GM19467 (cell line): ENCODE measurements around the gene SLC5A4.
"Not testable (repeated sequence)": the region's sequence is repeated elsewhere in the genome, so short reads cannot be mapped to it uniquely, and the experiment has no call there.

Experiments
- ATAC-seq: cut with Tn5 transposase; IDR thresholded peaks from one replicate; pipeline ENCODE4 v1.9.1; 2021; ENCODE audit warnings: mild to moderate bottlenecking, moderate library complexity; ENCODE audit not compliant: unreplicated experiment

The SLC5A4 gene

GRCh38 chr22:32255217-32255616 lies at the start of gene SLC5A4:
TSS of gene SLC5A4 (minus strand) at chr22:32255347. CDS start at chr22:32255329, 18 bp downstream.
- ATAC-seq, result no peak

- not testable (repeated sequence) for ATAC-seq
Measured at GRCh38 chr22:32293921-32294320, 38.8 kb upstream of the SLC5A4 start.

- no peak for ATAC-seq
Measured at GRCh38 chr22:32286290-32286840, 31.2 kb upstream of the SLC5A4 start.

GRCh38 chr22:32281072-32281471 lies 25.9 kb upstream of the SLC5A4 start:
- no peak for ATAC-seq

- ATAC-seq, result not testable (repeated sequence)
Measured at GRCh38 chr22:32275353-32275752, 20.2 kb upstream of the SLC5A4 start.

- no peak for ATAC-seq
Measured at GRCh38 chr22:32271389-32271788, 16.2 kb upstream of the SLC5A4 start.

- ATAC-seq, result no peak
Measured at GRCh38 chr22:32270641-32271369, 15.7 kb upstream of the SLC5A4 start.

GRCh38 chr22:32269316-32269715 lies 14.2 kb upstream of the SLC5A4 start:
- ATAC-seq, result no peak

GRCh38 chr22:32267011-32267410 lies 11.9 kb upstream of the SLC5A4 start:
- no peak for ATAC-seq

GRCh38 chr22:32265882-32266767 lies 11.0 kb upstream of the SLC5A4 start:
- no peak for ATAC-seq

GRCh38 chr22:32263678-32264077 lies 8.5 kb upstream of the SLC5A4 start:
- not testable (repeated sequence) for ATAC-seq

- ATAC-seq, result no peak
Measured at GRCh38 chr22:32261306-32261705, 6.2 kb upstream of the SLC5A4 start.

- ATAC-seq, result no peak
Measured at GRCh38 chr22:32258791-32259190, 3.6 kb upstream of the SLC5A4 start.

GRCh38 chr22:32255726-32256125 lies 579 bp upstream of the SLC5A4 start:
- no peak for ATAC-seq

GRCh38 chr22:32249231-32249630 lies 5.9 kb downstream of the SLC5A4 start:
- no peak for ATAC-seq

- no peak for ATAC-seq
Measured at GRCh38 chr22:32248276-32248675, 6.9 kb downstream of the SLC5A4 start.

- ATAC-seq, result no peak
Measured at GRCh38 chr22:32246166-32246565, 9.0 kb downstream of the SLC5A4 start.

- no peak for ATAC-seq
Measured at GRCh38 chr22:32245042-32245441, 10.1 kb downstream of the SLC5A4 start.

GRCh38 chr22:32244547-32244946 lies 10.6 kb downstream of the SLC5A4 start:
- no peak for ATAC-seq

- no peak for ATAC-seq
Measured at GRCh38 chr22:32240461-32240860, 14.7 kb downstream of the SLC5A4 start.

- no peak for ATAC-seq
Measured at GRCh38 chr22:32237906-32238305, 17.2 kb downstream of the SLC5A4 start.

GRCh38 chr22:32236970-32237369 lies 18.2 kb downstream of the SLC5A4 start:
- no peak for ATAC-seq
